HG02759 (cell line): ENCODE results near the gene MMP24OS.
"Not testable (repeated sequence)": the region's sequence is repeated elsewhere in the genome, so short reads cannot be mapped to it uniquely, and the experiment has no call there.

ENCODE experiments used
- ATAC-seq: cut with Tn5 transposase; IDR thresholded peaks from one replicate; pipeline ENCODE4 v1.9.1; 2021; ENCODE audit warnings: mild to moderate bottlenecking, moderate library complexity; ENCODE audit not compliant: unreplicated experiment

The MMP24OS gene

GRCh38 chr20:35252598-35252997, 25.3 kb downstream of the MMP24OS start:
- ATAC-seq: not testable (repeated sequence)

- ATAC-seq: no peak
Observed at GRCh38 chr20:35252037-35252461, 25.9 kb downstream of the MMP24OS start.

GRCh38 chr20:35251613-35251940, 26.3 kb downstream of the MMP24OS start:
- ATAC-seq: no peak

- no peak for ATAC-seq
Observed at GRCh38 chr20:35248641-35249475, 29.1 kb downstream of the MMP24OS start.

- no peak for ATAC-seq
Observed at GRCh38 chr20:35246723-35247122, 31.2 kb downstream of the MMP24OS start.

GRCh38 chr20:35243986-35244385, 33.9 kb downstream of the MMP24OS start:
- no peak for ATAC-seq

GRCh38 chr20:35243317-35243716, 34.6 kb downstream of the MMP24OS start:
- no peak for ATAC-seq

GRCh38 chr20:35240811-35241293, 37.1 kb downstream of the MMP24OS start:
- no peak for ATAC-seq

- ATAC-seq: no peak
Observed at GRCh38 chr20:35240083-35240810, 37.7 kb downstream of the MMP24OS start.

- no peak for ATAC-seq
Observed at GRCh38 chr20:35238735-35239134, 39.2 kb downstream of the MMP24OS start.

GRCh38 chr20:35238170-35238569, 39.8 kb downstream of the MMP24OS start:
- ATAC-seq: no peak

- no peak for ATAC-seq
Observed at GRCh38 chr20:35237486-35237885, 40.4 kb downstream of the MMP24OS start.

GRCh38 chr20:35235881-35236280, 42.0 kb downstream of the MMP24OS start:
- no peak for ATAC-seq

GRCh38 chr20:35232575-35232974, 45.3 kb downstream of the MMP24OS start:
- ATAC-seq: no peak

- ATAC-seq: no peak
Observed at GRCh38 chr20:35226884-35227681, 50.8 kb downstream of the MMP24OS start.
